ENCODE data around the gene JAKMIP1.
"Not testable (repeated sequence)": the region's sequence is repeated elsewhere in the genome, so short reads cannot be mapped to it uniquely, and the experiment has no call there.

Gene JAKMIP1

DNA sequence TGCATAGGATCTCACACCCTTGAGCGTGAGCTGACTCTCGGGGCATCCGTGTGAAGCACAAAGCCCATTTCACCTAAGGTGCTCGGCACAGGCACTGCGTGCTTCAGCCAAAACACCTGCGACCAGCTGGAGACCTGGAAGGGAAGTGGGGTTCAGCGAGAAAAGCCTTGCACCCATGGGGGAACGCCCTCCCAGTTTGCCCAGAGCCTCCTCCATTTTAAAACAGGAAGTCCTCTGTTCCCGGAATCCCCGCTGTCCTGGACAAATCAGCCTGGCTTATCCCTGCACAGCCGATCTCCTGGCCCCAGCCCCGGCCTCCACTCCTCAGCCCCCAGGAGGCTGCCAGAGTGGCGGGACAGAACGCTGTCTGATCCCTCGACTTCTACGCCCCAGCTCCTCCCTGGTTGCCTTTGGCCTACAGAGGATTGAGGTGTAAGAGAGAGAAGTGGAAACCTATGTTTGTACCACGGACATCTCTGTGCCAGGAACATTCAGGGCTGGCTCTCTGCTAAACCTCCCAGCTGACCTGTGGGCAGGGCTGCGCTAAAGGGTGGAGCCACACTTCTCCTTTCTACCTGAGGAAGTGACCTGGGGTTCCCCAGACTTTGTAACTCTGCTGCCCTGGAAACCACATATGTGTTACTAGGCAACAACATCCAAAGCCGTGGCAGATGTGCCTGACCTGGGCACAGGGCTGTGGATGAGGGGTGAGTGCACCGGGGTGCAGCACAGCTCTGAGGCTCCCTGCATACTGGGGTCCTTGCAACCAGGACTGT lies 178.3 kb downstream of the JAKMIP1 start:
- in situ Hi-C loops (cut with MboI; ENCODE audit: low sequenced_read_pairs): no loop called here

DNA sequence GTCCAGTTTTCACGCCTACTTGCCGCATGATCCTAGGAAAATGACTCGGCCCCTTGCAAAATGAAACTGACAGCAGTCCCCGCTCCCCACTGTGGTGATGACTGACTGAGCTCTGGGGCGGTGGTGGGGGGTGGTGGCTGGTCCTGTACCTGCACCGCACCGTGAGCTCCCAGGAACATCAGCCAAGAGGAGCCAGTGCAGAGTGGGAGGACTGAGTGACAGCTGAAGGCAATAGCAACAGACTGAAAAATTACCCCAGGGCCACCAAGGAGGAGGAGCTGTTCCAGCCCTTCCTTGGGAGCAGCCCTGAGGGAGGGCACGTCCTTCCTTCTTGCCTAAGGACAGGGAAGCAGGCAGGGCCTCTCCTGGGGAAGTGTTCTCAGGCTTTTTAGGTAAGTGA lies 179.7 kb downstream of the JAKMIP1 start:
- in situ Hi-C loops (cut with MboI; ENCODE audit: low sequenced_read_pairs): no loop called here

DNA sequence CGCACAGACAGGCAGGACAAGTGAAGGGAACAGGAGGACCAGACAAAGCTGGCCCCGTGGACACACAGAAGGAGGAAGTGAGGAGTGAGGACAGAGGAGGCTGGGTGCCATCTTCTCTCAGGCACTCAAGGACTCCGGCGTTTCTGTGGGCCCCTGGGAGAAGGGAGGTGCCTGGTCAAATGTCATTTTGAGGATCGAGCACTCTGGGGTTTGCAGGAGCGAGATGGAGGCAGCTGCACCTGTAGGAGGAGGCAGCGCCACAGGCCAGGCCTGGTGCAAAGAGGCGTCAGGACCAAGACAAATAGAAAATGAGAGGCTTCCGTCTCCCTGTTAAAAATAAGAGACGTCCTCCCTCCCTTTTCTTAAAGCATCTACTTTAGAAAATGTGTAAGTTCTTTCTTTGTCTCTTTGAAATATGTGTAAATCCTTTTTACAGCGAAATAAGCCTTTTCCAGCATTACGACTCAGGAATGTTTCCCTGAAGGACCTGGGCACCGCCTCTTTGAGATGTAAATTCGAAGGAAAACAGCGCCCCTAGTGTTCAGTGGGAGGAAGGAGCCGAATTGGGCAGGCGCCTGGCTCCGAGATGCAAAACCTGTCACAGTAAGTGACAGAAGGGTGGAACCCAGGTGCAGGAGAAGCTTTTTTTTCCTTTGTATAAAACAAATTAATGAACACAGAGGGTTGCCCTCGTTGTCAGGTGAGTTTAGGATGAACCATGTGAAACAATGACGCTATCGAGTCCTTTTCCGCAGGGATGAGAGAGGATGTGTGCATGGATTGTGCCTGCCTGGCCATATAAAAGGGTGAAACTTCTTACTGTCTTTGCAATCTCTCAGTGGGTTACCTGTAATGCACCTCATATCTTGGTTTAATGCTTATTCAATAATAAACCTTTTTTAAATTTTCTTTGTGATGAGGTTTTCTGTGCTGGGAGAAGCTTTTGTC lies 180.8 kb downstream of the JAKMIP1 start:
- in situ Hi-C loops (cut with MboI; ENCODE audit: low sequenced_read_pairs): no loop called here

DNA sequence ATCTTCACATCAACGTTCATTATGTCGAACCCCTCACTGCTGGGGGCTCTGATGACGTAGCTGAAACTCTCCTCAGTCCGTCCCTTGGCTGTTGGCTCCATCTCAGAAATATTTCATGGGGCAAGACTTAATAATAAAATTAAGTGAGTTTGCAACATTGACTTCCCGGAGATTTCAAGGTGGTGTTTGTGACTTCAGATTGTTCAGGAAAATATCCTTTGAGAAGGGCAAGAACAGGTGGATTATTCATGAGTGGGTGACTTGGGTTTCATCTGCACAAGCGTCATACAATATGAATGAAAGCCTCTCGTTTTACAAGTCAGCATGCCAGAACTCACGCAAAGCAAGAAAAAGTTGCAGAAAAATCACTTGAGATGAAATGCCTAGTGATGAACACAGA lies 182.0 kb downstream of the JAKMIP1 start, which contains the start of gene C4orf50:
Gene C4orf50, minus strand, starts transcription at position 101 of the 400 bp plus-strand sequence.
- in situ Hi-C loops (cut with MboI; ENCODE audit: low sequenced_read_pairs): no loop called here

DNA sequence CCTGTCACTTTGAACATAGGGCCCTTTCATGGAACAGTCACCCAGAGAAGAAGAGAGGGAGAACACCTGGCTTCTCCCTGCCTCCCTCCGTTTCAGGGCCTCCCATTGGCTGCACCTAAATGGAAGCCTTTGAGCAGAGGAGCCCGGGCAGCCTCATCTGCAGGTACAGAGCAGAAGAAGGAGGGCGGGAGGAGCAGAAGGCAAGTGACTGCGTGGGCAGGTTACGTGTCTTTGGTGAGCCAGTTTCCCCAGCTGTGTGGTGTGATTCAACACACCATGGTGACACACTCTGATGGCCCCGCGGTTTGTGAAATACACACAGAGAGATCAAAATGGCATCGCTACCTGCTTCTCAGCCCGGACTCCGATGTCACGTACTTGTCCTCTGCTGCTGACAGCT lies 182.5 kb downstream of the JAKMIP1 start:
- in situ Hi-C loops (cut with MboI; ENCODE audit: low sequenced_read_pairs): no loop called here

DNA sequence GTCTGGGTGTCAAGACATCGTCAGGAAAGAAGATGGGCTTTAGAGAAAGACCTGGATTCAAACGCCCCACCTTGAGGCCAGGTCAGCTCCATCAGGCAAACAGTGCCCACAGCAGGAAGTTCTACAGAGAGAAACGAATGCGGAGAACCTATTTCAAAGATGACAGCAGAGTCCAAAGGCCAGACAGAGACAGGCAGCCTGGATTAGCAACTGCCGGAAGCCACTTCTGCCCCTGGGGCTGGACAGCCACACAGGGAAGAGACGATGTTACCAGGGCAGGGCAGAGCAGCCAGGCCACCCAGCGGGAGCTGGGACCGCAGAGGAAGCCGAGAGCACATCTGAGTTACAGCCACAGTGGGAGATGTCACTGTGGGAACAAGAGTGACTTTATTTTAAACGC lies 183.3 kb downstream of the JAKMIP1 start:
- in situ Hi-C loops (cut with MboI; ENCODE audit: low sequenced_read_pairs): no loop called here

- in situ Hi-C loops (cut with MboI; ENCODE audit: low sequenced_read_pairs): no loop called here
Observed at GRCh38 chr4:6013564-6013963, 186.8 kb downstream of the JAKMIP1 start.

- in situ Hi-C loops (cut with MboI; ENCODE audit: low sequenced_read_pairs): no loop called here
Observed at GRCh38 chr4:6012200-6012599, 188.1 kb downstream of the JAKMIP1 start.

GRCh38 chr4:6011686-6012085 lies 188.7 kb downstream of the JAKMIP1 start:
- in situ Hi-C loops (cut with MboI; ENCODE audit: low sequenced_read_pairs): no loop called here

DNA sequence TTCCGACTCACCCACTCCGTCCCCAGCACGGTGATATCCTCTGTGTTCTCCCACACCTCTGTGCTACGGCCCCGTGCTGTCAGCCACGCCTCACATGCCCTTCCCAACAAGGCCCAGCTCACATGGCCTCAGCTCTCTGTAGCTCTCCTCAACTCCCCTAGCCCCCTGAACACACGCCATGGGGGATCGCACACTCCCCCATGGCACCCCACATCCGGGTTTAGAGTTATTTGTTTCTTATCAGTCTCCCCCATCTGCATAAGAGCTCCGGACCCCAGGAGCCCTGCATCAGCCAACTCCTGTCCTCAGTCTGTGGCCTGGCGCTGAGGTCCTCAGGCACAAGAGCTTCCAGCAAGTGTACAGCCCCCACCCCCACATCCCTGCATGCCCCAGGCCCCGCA lies 189.1 kb downstream of the JAKMIP1 start:
- in situ Hi-C loops (cut with MboI; ENCODE audit: low sequenced_read_pairs): no loop called here

- in situ Hi-C loops (cut with MboI; ENCODE audit: low sequenced_read_pairs): no loop called here
Observed at GRCh38 chr4:6010789-6011188, 189.6 kb downstream of the JAKMIP1 start.

DNA sequence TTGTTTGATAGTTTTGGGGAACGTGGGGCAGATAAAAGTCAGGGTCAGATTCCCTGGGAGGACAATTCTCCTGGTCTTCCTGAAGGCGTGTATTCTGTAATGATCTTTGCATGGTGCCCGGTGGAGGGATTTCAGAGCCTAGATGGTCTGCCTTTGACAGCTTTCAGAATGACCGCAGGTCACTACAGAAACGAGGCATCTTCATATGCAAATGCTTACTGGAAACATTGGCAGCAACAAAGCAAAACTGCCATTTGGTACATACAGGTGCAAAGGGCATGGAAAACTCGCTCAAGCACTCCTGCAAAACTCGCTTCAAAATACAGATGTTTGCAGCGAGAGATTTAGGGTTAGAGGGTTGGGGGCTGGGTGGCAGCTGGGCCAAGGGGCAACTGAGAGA lies 190.9 kb downstream of the JAKMIP1 start:
- in situ Hi-C loops (cut with MboI; ENCODE audit: low sequenced_read_pairs): no loop called here

- in situ Hi-C loops (cut with MboI; ENCODE audit: low sequenced_read_pairs): no loop called here
Observed at GRCh38 chr4:6008766-6009385, 191.5 kb downstream of the JAKMIP1 start.

- in situ Hi-C loops (cut with MboI; ENCODE audit: low sequenced_read_pairs): no loop called here
Observed at GRCh38 chr4:6008092-6008551, 192.2 kb downstream of the JAKMIP1 start.

DNA sequence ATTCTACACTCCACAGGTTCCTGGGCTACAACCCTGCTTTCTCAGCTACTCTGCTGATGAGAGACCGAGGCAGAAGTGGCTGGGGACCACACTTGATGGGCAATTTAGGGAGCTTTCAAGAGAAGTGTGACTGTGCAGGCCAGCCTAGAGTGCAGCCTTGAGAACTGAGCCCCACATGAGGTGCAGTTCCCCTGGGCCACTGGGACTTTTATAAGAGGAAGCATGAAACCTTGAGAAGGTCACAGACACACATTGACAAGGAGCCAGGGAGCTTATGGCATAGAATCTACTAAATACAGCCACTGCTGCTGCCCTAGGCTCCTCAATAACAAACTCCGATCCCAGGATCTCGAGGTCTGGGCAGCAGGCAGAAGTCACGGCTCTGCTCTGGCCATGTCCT lies 195.2 kb downstream of the JAKMIP1 start:
- in situ Hi-C loops (cut with MboI; ENCODE audit: low sequenced_read_pairs): no loop called here

DNA sequence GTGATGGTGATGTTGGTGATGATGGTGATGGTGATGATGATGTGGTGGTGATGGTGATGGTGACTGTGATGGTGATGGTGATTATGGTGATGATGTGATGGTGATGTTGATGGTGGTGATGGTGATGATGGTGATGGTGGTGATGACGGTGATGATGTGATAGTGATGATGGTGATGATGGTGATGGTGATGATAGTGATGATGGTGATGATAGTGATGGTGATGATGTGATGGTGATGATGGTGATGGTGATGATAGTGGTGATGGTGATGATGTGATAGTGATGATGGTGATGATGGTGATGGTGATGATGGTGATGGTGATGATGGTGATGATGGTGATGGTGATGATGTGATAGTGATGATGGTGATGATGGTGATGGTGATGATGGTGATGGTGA lies 196.9 kb downstream of the JAKMIP1 start:
- in situ Hi-C loops (cut with MboI; ENCODE audit: low sequenced_read_pairs): not testable (repeated sequence)

DNA sequence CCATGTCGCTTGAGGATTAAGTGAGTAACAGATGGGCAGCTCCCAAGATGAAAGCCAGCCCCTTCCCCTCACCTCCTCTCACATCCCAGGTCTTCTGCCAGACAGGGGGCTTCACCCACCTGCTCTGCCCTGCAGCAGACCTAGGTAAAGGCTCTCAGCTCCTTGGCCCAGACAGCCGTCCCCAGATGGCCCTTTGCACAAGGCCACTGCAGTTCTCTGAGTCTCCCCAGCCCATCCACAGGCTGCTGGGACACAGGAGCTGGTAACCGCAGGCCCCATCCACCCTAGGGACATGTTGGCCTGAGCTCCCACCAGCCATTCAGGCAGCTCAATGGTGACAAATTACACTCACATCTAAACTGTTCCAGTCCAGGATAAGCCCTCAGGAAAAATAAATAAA lies 197.4 kb downstream of the JAKMIP1 start:
- in situ Hi-C loops (cut with MboI; ENCODE audit: low sequenced_read_pairs): no loop called here

GRCh38 chr4:6002492-6002833 lies 197.9 kb downstream of the JAKMIP1 start:
- in situ Hi-C loops (cut with MboI; ENCODE audit: low sequenced_read_pairs): no loop called here

- in situ Hi-C loops (cut with MboI; ENCODE audit: low sequenced_read_pairs): no loop called here
Observed at GRCh38 chr4:6001680-6002491, 198.5 kb downstream of the JAKMIP1 start.

DNA sequence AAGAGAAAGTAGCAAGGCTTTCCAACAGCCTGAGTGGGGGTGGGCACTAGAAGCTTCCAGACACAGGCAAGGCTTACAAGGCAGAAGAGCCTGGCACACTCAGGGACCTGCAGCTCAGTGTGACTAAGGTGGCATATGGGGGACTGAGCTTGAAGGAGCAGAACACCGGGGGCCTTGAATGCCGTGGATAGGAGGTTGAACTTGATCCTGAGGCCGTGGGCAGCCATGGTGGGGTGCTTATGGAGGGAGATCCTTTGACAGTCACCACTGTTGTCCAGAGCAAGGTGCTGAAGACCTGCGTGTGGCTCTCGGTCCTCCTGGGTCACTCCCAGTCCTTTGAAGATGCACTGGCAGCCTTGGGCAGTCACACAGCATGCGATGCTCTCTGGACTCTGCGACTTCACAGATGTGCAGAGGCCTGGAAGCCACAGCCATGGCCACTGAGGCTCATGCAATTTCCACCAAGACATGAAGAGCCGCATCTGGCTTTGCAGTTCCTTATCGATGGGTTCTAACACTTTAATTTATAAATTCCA lies 200.5 kb downstream of the JAKMIP1 start:
- in situ Hi-C loops (cut with MboI; ENCODE audit: low sequenced_read_pairs): no loop called here
